ENCODE measurements around the gene KIAA2012.
"Not testable (repeated sequence)": the region's sequence is repeated elsewhere in the genome, so short reads cannot be mapped to it uniquely, and the experiment has no call there.

Gene KIAA2012

DNA sequence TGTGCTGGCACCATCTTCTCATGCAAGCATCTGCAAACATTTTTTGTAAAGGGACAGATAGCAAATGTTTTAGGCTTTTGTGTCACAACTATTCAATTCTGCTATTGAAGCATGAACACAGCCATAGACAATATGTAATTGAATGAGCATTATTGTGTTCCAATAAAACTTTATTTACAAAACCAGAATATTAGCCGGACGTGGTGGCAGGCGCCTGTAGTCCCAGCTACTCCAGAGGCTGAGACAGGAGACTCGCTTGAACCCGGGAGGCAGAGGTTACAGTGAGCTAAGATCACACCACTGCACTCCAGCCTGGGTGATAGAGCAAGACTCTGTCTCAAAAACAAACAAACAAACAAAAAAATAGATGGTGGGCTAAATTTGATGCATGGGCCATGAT lies 174.7 kb downstream of the KIAA2012 start:
- H3K27ac Mint-ChIP-seq; H3K4me3 Mint-ChIP-seq; H3K4me1 Mint-ChIP-seq (ENCODE audit: low read depth); H3K9me3 Mint-ChIP-seq; H3K36me3 Mint-ChIP-seq (ENCODE audit: low read depth); H3K27me3 Mint-ChIP-seq (ENCODE audit: low read depth): not testable (repeated sequence)

DNA sequence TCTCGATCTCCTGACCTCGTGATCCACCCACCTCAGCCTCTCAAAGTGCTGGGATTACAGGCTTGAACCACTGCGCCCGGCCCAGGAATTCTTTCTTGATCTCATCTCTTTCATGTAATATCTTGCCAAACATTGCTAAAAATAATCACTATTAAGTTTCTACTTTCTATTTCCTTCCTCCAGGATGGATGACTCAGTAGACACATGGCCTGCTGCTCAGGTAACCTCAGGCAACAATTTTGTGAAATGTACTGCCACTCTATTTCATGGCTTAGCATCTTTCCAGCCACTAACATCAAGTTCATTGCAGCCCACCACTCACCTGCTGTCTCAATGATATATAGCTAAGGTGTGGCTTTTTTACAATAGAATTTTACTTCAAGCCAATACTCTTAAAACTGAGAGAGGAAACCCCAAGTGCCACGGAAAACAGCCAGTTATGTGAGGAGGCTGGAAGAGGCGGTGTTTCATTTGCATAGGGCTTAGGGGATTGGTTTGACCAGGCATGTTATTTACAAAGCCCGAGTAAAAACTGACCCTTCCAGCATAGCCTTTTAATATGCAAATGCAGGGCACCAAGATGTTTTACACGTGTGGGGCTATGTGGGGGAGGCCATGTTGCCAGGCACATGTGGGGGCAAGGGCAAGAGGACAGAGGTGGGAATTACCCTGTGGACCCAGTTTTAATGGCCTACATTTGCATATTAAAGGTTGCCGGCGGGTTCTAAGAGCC lies 176.6 kb downstream of the KIAA2012 start:
- Mint-ChIP-seq H3K27me3 (ENCODE audit: low read depth) (peaks cover 6% of the 10 kb centered on the region), H3K9me3 (no peaks in the 10 kb centered on the region), H3K4me3 (no peak overlapping the region), H3K4me1 (ENCODE audit: low read depth) (peaks cover 3% of the 10 kb centered on the region), H3K27ac (no peak overlapping the region), H3K36me3 (ENCODE audit: low read depth) (peaks cover 2% of the 10 kb centered on the region)

DNA sequence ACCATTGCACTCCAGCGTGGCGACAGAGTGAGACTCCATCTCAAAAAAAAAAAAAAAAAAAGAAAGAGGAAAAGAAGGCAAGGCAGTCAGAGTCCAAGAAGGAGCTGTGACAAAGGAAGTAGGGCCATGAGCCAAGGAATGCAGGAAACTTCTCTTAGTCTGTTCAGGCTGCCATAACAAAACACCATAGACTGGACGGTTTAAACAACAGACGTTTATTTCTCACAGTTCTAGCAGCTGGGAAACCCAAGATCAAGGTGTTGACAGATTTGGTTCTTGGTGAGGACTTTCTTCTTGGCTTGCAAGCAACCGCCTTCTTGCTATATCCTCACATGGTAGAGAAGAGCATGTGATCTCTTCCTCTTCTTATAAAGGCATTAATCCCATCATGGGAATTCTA lies 178.4 kb downstream of the KIAA2012 start:
- H3K4me3 Mint-ChIP-seq = no peak overlapping the region
- no peak overlapping the region for H3K27ac Mint-ChIP-seq

More for the DNA sequence above, 178.4 kb downstream of the KIAA2012 start:
- Mint-ChIP-seq H3K36me3 (ENCODE audit: low read depth) (peaks cover 2% of the 10 kb centered on the region), H3K27me3 (ENCODE audit: low read depth) (no peaks in the 10 kb centered on the region), H3K4me1 (ENCODE audit: low read depth) (peaks cover 3% of the 10 kb centered on the region), H3K9me3 (no peaks in the 10 kb centered on the region)
